ENCODE data around the gene TRIM8.
"Not testable (repeated sequence)": the region's sequence is repeated elsewhere in the genome, so short reads cannot be mapped to it uniquely, and the experiment has no call there.

The TRIM8 gene

GRCh38 chr10:102660888-102661657, 16.8 kb downstream of the TRIM8 start:
- Histone ChIP-seq H3K4me1 (ENCODE audit: insufficient read depth, poor library complexity, severe bottlenecking) (peaks cover 10% of the 10 kb centered on the region), H3K27me3 (ENCODE audit: insufficient read depth, poor library complexity, severe bottlenecking) (no peaks in the 10 kb centered on the region), H3K27ac (ENCODE audit: poor library complexity, severe bottlenecking) (no peak overlapping the region), H3K9me3 (ENCODE audit: severe bottlenecking) (no peaks in the 10 kb centered on the region), H3K36me3 (ENCODE audit: low read depth) (peaks cover 17% of the 10 kb centered on the region), H3K4me3 (ENCODE audit: severe bottlenecking) (no peak overlapping the region)
- TF ChIP-seq, protein P1, sequence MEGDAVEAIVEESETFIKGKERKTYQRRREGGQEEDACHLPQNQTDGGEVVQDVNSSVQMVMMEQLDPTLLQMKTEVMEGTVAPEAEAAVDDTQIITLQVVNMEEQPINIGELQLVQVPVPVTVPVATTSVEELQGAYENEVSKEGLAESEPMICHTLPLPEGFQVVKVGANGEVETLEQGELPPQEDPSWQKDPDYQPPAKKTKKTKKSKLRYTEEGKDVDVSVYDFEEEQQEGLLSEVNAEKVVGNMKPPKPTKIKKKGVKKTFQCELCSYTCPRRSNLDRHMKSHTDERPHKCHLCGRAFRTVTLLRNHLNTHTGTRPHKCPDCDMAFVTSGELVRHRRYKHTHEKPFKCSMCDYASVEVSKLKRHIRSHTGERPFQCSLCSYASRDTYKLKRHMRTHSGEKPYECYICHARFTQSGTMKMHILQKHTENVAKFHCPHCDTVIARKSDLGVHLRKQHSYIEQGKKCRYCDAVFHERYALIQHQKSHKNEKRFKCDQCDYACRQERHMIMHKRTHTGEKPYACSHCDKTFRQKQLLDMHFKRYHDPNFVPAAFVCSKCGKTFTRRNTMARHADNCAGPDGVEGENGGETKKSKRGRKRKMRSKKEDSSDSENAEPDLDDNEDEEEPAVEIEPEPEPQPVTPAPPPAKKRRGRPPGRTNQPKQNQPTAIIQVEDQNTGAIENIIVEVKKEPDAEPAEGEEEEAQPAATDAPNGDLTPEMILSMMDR (IDR thresholded peaks at IDR 0.05; ENCODE audit: poor library complexity, severe bottlenecking) = no peak
- no peak for DNase-seq (ENCODE audit: low spot score)
- ATAC-seq (ENCODE audit: low read depth) = peak; percentile 34

DNA sequence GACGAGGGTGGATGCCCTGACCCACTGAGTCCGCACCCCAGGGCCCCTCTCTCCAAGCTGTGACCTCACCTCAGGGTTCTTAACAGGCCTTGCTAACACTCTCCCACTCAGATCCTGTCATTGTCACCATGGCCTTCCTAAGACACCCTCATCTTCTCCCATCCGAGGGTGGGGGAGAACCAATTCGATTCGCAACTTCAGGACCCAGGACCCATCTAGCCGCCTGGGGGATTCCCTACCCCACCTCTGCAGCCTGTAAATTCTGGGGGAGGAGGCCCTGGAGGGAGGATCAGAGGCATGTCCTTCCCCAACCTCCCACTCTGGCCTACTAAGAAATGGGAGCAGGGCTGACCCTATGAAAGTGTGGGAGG, 17.4 kb downstream of the TRIM8 start:
- Histone ChIP-seq H3K4me1 (ENCODE audit: insufficient read depth, poor library complexity, severe bottlenecking) (peaks cover 10% of the 10 kb centered on the region), H3K27ac (ENCODE audit: poor library complexity, severe bottlenecking) (no peak overlapping the region)
- peak; percentile 3; the same call in 1 of the 3 replicates for ATAC-seq (ENCODE audit: low read depth)

DNA sequence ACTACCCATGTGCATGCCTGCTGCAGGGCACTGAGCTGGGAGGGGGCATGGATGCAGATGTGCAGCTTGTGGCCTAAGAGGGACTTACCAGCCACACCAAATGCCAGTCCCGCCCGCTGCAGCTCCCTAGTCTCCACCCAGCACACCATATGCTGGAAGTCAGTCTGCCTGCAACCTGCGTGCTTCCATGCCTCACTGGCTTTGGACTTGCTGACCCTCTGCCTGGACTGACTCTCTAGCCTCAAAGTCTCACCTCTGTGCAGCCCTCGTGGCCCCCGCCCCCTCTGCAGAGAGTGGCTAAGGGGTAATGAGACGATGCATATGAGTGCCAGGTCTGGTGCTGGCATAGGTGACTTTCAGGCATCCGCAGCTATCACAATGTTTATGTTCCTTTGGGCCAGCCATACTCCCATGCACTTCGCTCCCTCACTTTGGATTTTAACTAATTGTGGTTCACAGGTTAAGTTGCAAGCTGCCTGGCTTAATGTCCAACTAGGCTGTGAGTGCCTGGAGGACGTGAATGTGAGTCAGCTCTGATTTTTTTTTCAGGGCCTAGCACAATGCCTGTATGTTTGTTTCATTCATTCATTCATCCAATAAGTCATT, 21.7 kb downstream of the TRIM8 start:
- no peaks in the 10 kb centered on the region for H3K27me3 ChIP-seq (ENCODE audit: insufficient read depth, poor library complexity, severe bottlenecking)
- DNase-seq (ENCODE audit: low spot score) = no peak
- peaks cover 11% of the 10 kb centered on the region for H3K4me1 ChIP-seq (ENCODE audit: insufficient read depth, poor library complexity, severe bottlenecking)
- no peaks in the 10 kb centered on the region for H3K9me3 ChIP-seq (ENCODE audit: severe bottlenecking)
- H3K27ac ChIP-seq (ENCODE audit: poor library complexity, severe bottlenecking) = no peak overlapping the region
- TF ChIP-seq, protein P1 (IDR thresholded peaks at IDR 0.05; ENCODE audit: poor library complexity, severe bottlenecking) = no peak
- no peaks in the 10 kb centered on the region for H3K36me3 ChIP-seq (ENCODE audit: low read depth)
- H3K4me3 ChIP-seq (ENCODE audit: severe bottlenecking) = no peak overlapping the region
- no peak for ATAC-seq (ENCODE audit: low read depth)

More for the DNA sequence above, 17.4 kb downstream of the TRIM8 start:
- TF ChIP-seq, protein P1 (IDR thresholded peaks at IDR 0.05; ENCODE audit: poor library complexity, severe bottlenecking) = no peak
- no peak for DNase-seq (ENCODE audit: low spot score)
- no peaks in the 10 kb centered on the region for H3K9me3 ChIP-seq (ENCODE audit: severe bottlenecking)
- no peak overlapping the region for H3K4me3 ChIP-seq (ENCODE audit: severe bottlenecking)
- no peaks in the 10 kb centered on the region for H3K27me3 ChIP-seq (ENCODE audit: insufficient read depth, poor library complexity, severe bottlenecking)
- peaks cover 12% of the 10 kb centered on the region for H3K36me3 ChIP-seq (ENCODE audit: low read depth)

DNA sequence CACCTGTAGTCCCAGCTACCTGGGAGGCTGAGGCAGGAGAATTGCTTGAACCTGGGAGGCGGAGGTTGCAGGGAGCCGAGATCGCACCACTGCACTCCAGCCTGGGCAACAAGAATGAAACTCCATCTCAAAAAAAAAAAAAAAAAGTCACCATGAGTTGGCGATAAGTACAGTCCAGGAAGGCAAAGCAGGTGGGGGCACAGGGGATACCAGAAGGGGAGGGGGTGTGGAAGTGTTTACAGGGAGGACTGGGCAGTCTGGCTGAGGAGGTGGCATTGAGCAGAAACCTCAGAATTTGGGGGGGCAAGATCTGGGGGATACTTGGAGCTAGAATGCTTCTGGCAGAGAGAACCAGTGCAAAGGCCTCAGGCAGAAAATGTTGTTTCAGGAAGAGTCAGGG, 23.1 kb downstream of the TRIM8 start:
- H3K4me1 ChIP-seq (ENCODE audit: insufficient read depth, poor library complexity, severe bottlenecking) = peaks cover 11% of the 10 kb centered on the region
- ATAC-seq (ENCODE audit: low read depth); DNase-seq (ENCODE audit: low spot score); H3K9me3 ChIP-seq (ENCODE audit: severe bottlenecking); H3K4me3 ChIP-seq (ENCODE audit: severe bottlenecking); H3K27ac ChIP-seq (ENCODE audit: poor library complexity, severe bottlenecking); H3K36me3 ChIP-seq (ENCODE audit: low read depth); H3K27me3 ChIP-seq (ENCODE audit: insufficient read depth, poor library complexity, severe bottlenecking): not testable (repeated sequence)

DNA sequence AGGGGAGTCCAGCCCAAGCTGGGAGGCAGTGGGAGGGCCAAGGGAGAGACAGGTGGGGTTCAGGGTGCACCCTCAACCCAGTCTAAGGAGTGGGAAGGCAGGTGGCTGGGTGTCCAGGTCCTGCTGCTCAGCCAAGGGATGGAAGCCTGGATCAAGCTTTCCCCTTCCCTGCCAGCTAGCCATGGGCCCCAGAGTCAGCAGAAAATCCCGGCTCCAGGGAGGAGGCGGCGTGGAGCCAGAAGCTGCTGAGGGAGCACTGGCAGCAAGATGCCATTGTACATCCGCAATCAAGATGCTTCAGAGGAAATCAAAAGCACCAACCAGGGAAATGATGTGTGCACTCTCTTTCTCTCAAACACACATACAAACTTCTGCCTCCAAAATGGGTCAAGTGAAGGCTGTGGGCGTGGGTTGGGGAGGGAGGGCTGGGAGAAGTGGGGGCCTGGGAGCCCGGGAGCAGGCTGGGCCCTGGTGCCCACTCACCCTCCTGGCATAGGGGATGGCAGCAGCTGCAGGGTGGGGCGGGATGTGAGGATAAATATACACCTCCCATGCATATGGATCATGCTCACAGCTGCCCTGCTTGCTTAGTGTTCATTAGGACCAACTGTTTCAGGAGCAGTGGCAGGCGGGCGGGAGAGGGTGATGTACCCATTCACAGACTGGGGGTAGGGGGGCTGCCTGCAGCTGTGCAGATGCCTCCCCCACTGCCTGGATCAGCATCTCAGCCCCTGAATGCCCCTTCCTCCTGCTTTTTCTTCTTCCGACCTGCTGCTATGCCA, 24.2 kb downstream of the TRIM8 start:
- Histone ChIP-seq H3K27me3 (ENCODE audit: insufficient read depth, poor library complexity, severe bottlenecking) (no peaks in the 10 kb centered on the region), H3K36me3 (ENCODE audit: low read depth) (no peaks in the 10 kb centered on the region), H3K4me1 (ENCODE audit: insufficient read depth, poor library complexity, severe bottlenecking) (peaks cover 13% of the 10 kb centered on the region), H3K27ac (ENCODE audit: poor library complexity, severe bottlenecking) (peak overlapping the region; percentile 22), H3K4me3 (ENCODE audit: severe bottlenecking) (no peak overlapping the region), H3K9me3 (ENCODE audit: severe bottlenecking) (no peaks in the 10 kb centered on the region)
- TF ChIP-seq, protein P1 (IDR thresholded peaks at IDR 0.05; ENCODE audit: poor library complexity, severe bottlenecking) = no peak
- no peak for ATAC-seq (ENCODE audit: low read depth)
- no peak for DNase-seq (ENCODE audit: low spot score)
